IPS-11a (cell line): Measurements from ENCODE around the gene WDR35.
"Not testable (repeated sequence)": the region's sequence is repeated elsewhere in the genome, so short reads cannot be mapped to it uniquely, and the experiment has no call there.

Experiments used
- H3K4me3 ChIP-seq: one replicate; pipeline ENCODE4 v1.5.1; 2013; ENCODE audit warnings: low read depth, low read length, control low read depth

WDR35 gene

DNA sequence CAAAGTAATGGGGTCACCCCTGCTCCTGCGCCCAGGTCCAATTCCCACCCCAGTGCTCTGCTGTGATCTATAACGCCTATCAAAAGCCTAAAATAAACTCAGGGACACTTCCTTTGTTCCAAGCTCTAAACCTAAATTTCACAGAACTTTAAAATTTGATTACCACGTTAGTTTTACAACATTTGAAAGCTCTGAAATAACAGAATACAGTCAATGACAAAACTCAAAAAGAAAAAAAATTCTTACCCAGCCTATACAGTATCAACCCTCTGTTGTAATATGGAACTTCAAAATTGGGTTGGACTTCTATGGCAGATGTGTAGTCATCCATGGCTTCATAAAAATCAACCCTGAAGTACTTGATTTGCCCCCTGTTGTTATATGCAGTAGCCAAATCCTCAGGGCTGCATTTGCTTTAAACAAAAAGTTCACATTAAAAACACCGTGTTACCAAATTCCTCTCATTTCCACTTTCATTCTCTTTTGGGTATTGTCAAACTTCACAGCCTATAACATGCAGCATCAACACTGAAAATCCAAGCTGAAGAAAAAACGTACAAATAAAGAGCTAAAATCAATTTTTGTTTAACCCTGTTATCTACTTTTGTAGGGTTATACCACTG is 92.2 kb downstream of the WDR35 start:
- no peak overlapping the region for H3K4me3 ChIP-seq

DNA sequence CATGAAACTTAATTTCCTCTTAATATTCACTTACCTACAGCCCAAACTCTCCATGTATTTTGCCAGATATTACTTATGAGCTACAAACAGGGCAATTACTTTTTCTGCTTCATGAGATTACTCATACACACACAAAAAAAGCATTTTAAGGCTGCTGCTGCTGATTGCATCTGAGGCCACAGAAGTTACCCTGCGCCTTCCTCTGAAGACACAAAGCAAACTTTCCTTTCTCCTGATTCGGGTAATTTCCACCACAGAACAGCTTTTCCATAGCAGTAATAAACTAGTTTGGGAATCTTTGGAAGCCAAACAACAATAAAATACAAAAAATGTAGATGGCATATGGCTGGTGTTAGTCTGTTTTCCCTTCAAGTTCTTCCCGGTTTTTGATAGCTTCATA is 94.4 kb downstream of the WDR35 start:
- H3K4me3 ChIP-seq, result no peak overlapping the region

DNA sequence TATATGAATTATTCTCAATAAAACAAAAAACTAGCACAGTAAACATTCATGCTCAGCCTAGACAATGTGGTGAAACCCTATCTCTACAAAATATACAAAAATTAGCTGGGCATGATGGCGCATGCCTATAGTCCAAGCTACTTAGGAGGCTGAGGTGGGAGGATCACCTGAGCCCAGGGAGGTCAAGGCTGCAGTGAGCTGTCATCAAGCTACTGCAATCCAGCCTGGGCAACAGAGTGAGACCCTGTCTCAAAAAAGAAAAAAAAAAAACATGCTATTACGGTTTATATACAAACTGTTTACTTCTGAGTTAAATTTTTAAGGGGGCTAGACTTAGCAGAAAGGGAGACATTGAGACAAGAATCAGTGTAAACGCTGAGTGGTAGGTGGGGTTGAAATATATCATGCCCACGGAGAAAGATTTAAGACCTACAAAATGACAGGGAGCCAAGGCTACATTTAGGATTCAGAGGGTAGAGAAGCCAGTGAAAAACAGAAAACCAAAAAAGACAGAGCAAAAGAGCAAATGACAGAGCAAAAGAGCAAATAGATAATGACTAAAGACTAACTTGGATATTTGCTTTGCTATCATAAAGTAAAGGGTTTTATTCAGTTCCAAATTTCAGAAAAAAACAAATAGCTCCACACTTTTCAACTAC is 95.6 kb downstream of the WDR35 start:
- no peak overlapping the region for H3K4me3 ChIP-seq

DNA sequence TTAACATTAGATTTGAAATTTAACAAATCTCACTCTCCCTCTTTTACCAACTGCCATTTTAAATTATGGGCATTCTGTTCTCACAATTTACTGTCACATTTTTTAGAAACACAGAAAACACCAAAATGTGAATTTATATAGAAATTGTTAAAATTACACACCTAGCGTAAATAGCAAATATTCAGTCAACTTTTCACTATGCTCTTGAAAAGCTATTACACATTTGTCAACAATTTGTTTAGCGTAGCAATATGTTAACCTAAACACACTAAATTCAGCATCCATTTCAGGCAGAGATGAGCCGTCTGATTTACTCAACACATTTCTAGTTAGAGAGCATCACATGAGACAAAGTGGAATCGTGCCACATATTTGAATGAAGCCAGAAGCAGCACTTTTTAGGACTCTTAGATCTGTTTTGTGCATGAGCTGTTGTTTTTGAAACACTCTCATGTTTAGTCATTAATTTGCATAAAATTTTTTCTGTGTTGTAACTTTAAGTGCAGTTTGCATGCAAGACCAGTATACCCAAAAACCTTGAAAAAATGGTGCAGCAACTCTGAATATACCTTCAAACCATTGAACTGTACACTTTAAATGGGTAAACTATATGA is 96.3 kb downstream of the WDR35 start:
- H3K4me3 ChIP-seq, result no peak overlapping the region

DNA sequence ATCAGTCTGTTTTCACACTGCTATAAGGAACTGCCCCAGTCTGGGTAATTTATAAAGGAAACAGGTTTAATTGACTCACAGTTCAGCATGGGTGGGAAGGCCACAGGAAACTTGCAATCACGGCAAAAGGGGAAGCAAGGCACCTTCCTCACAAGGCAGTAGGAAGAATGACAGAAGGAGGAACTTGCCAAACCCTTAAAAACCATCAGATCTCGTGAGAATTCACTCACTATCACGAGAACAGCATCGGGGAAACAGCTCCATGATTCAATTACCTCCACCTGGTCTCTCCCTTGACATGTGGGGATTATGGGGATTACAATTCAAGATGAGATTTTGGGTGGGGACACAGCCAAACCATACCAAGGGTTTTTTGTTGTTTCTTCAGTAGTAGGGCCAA is 97.9 kb downstream of the WDR35 start:
- H3K4me3 ChIP-seq, result not testable (repeated sequence)

DNA sequence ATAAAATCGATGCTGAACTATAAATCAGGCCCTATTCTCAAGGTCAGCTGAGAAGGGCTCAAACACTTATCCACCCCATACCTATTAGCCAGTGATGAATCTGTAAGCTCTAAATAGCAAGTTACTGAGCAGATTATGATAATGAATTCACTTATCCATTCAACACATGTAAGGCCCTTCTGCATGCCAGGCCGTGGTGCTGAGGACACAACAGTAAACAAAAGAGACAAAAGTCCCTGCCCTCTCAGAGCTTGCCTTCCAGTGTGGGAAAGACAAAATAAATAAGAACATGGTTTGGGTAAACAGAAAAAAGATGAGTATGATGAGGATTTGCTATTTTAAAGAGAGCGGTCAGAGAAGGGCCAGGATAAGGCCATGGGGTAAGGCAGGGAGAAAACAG is 99.8 kb downstream of the WDR35 start:
- no peak overlapping the region for H3K4me3 ChIP-seq

DNA sequence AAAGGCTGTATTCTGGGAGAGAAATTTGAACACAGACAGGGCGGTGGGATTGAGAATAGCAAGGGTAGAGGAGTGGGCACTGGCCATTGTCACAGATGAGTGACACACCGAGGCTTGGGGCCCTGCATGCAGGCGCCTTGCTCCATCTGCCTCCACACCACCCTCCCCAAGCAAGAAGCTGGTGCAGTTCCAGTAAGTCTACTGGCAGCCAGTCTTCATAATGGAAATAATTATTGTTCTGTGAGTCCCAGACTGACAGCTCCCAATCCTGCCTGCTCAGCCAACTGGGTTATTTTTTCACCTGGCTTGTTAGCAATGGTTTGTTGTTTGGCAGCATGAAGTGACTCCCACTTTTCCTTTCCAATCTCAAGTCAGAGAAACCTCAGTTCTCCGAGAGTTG is 101.1 kb downstream of the WDR35 start:
- no peak overlapping the region for H3K4me3 ChIP-seq

DNA sequence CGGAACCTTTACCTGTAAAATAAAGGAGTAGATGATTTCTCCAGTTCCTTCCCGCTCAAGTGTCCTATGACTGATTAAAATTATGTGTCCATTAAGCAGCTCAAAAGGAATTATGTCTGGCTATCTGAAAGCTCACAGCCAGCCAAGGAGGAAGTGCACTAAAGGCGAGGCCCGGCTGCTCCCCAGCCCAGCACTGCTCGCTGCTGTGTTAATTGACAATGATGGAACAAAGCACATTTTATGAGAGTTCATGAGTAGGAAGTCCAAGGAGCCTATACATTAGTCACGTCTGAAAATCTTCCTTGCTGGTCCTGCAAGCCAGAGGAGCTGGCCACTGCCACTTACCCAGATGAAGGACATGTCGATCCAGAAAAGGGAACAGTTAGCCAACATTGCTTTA is 102.4 kb downstream of the WDR35 start:
- H3K4me3 ChIP-seq, result no peak overlapping the region

DNA sequence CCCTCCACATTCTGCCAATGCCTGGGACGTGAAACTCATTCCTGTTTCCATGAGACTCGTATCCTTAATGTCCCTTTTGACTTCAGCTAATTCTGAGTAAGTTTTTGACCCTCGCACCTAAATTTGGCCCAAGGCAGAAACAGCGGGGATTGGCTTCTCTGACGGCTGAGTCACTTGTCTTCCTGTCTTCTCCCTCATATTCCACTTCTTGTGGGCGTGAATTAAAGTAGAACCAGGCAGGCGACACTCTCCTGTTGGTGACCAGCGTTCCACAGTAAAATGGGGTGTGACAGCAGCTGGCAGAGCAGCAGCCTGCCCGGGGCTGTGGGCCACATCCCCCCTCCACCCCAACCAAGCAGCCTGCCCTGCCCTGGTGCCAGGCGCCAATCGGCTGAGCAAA is 103.6 kb downstream of the WDR35 start:
- H3K4me3 ChIP-seq, result no peak overlapping the region

DNA sequence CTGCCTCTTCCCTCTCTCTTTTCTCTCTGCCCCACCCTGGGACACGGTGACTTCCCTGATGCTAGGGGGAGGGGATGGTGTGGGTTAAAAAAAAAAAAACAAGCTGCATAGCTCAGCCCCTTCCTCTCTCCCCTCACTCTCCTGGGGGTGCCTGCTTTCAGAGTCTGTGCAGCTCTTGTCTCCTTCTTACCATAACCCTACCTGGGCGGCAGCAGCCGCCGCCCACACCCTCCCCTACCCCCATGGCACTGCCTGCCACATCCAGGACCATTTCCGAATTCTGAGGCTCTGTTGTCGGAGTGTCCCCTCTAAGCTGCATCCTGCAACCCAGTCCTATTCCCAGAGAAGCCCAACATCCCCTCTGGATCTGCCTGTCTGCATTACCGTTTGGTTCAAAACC is 104.1 kb downstream of the WDR35 start:
- H3K4me3 ChIP-seq, result no peak overlapping the region

DNA sequence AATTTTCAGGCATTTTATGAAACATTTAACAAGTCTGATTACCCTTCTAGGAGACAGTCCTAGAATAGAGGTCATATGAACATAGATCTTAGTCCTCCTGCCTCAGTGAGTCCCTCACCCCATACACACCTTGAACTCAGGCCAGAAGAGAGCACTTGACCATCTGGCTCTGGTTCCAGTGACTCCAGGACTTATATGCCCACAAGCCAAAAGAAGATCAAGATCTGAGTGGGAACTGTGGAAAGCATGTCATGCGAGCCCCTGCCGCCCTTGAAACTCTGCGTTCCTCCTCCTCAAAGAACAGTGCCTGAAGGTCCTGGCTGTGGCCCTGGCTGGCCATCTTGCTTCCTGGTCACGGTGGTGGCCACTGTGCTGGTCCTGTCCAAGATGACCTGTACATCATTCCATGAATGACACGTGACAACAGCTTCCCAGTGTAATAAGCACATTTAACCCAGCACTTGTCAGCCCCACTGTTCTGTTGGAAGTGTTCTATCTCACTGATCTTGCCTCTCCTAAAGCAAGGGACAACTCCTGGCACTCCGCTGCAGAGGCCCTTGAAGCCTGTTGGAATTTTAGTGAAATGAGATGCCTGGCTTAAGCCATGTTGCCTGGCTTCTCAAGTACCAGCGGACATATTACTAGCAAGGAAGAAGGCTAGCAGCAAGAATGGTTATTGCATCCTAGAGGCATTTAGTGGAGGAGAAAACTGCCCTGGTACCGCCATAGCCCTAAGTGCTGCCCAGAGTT is 105.8 kb downstream of the WDR35 start:
- H3K4me3 ChIP-seq, result no peak overlapping the region

DNA sequence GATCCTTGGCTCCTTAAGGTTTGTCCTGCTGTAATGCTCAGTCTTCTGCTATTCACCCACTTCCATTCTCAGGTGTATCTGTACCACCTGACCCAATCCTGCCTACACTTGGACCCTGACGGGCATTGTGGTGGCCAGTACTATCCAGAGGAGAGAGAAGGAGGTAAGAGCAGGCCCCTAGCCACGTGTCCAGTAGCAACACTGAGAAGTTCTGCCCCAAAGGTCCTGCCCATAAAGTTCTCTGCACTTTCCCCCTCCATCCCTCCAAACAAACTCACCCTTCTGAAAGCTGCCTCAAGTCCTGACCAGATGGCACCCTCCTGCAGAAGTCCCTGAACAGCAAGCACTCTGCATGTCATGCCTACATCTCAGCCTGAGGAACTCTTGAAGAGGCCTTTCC is 106.4 kb downstream of the WDR35 start:
- no peak overlapping the region for H3K4me3 ChIP-seq

DNA sequence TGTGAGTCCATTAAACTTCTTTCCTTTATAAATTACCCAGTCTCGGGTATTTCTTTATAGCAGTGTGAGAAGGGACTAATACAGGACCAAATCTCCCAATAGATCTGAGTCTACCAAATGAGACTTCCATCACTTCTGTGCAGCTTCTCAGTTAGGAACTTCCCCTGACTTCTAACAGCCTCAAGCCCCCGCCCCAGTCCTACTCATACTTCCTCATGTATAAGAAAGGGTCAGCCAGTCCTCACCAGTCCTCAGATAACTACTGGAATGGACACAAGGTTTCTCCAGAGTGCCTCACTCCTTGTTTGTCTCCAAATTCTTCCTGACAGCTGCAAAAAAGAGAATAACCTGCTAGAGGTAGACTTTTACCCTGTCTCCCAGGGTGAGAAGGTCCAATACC is 107.6 kb downstream of the WDR35 start:
- H3K4me3 ChIP-seq, result no peak overlapping the region

DNA sequence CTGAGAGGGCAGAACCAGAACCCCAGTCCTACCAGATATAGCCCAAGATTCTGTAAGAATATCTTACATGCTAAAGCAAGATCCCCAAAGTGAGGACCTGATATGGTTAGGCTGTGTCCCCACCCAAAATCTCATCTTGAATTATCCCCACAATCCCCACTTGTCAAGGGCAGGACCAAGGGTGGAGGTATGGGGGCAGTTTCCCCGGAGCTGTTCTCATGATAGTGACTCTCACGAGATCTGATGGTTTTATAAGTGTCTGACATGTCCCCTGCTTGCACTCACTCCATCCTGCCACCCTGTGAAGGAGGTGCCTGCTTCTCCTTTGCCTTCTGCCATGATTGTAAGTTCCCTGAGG is 108.0 kb downstream of the WDR35 start:
- H3K4me3 ChIP-seq, result no peak overlapping the region

DNA sequence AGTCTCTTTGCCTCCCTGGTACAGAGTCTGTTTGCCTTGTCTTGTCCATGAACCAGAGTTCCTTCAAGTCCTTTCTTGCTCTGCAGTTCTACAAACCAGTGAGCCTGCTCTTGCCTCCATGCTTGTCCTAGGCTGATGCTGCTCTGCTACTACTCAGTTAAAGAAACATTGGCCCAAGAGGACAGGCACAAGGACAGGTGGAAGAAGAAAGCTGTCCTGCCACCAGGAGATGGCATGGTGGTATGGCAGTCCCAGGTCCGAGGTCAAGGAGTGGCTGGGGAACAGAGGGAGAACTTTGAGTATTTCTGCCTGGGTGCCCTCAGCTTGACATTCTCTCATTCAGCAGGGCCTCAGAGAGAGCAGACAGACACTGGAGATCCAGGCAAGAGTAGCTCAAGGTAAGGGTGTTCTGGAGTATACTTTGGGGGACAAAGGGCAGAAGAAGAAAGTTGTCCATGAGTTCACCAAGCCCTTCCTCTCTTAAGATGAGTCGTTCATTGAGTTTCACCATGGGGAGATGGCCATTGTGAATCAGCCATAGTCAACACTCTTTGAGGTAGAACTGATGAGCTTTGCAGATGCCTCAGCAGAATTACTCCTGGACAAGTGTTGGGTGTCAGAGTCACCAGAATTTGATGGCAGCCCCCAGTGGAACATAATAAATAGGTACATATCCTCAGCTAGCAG is 108.5 kb downstream of the WDR35 start:
- no peak overlapping the region for H3K4me3 ChIP-seq

DNA sequence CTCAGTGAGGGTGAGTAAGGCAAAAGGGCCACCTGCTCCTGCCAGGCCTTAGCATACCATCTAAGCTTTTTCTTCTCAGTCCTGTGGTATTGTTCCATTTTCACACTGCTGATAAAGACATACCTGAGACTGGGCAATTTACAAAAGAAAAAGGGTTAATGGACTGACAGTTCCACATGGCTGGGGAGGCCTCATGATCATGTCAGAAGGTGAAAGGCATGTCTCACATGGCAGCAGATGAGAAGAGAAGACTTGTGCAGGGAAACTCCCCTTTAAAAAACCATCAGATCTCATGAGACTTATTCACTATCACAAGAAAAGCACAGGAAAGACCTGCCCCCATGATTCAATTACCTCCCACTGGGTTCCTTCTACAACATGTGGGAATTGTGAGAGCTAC is 109.7 kb downstream of the WDR35 start:
- H3K4me3 ChIP-seq, result not testable (repeated sequence)

DNA sequence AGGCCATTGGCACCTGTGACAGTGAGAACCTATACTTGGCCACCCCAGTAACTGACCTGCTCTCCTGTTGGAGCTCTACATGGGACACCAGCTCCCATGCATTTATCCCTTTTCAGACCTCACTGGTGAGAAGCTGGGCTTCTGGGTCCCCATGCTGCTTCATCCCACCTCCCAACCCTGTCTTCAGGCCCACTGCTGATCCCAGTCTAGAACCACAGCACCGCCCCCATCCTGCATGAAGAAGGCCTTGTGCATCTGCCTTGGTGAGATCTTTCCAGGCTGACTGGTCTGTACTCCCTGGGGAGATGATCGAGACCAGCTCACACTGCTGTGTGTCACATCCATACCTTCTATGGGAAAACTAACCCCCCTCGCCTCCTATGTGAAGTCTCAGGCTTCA is 110.8 kb downstream of the WDR35 start:
- no peak overlapping the region for H3K4me3 ChIP-seq

DNA sequence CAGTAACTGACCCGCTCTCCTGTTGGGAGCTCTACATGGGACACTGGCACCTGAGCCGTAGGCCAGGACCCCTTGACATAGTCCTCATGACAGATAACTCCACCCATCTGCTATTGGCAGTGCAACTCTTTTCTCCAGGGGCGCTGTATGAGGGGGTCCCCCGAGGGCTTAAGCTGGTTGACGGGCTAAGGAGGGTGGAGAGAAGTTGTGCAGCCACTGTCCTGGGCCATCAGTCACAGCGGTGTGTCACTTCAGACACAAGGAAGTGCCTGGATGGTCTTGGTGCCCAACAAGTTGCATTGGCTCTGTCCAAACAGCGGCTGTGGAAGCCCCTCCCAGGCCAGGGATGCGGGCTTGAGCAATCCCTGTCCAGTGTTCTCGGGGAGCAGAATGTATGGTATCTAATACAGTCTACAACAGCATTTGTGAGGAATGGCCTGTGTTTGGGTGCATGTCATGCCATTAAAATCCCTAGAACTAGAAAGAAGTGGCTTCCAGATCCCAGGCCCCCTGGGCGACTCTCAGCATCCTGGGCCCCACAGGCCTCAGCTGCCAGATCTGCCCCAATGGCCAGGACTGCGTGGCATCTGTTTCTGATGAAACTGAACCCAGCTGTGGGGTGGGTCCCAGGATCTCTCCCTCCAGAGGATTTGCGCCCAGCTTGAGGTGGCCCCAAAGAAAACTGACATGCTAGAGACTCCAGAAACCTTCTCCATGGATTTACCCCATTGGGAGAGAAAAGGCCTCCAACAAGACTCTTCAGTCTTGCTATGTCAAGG is 111.4 kb downstream of the WDR35 start:
- no peak overlapping the region for H3K4me3 ChIP-seq

DNA sequence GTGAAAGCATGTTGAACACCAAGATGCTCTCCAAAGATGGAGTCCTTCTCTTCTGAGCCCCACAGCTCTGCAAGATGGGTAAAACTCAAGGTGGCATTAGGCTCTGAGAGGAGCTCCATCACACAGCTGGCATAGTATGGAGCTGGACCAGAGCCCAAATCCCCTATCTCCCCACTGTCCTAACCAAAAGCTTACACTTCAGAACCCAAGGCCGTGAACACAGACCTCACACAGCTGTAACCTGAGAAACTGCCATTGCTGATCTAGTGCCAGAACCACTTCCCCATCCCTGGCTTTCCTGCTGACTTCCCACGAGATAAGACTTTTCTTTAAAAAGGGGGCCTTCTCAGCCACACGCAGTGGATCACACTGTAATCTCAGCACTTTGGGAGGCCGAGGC is 113.2 kb downstream of the WDR35 start:
- no peak overlapping the region for H3K4me3 ChIP-seq

DNA sequence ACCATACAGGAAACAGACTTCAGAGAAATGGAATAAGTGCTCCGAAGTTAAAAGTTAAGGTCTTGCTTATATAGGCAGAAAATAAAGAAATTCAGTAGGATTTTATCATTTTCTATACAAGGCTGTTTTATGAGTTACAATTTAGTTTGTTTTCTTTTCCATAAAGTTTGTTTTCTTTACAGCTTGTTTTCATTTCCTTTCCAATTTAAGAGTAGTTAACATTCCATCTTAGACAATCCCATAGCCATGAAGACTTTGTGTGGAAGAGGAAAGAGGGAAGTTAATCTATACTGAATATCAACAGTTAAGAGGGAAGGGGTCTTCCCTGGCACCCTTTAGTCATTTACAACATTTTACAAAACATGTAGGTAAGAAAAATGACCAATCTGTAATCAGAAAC is 114.6 kb downstream of the WDR35 start:
- no peak overlapping the region for H3K4me3 ChIP-seq

DNA sequence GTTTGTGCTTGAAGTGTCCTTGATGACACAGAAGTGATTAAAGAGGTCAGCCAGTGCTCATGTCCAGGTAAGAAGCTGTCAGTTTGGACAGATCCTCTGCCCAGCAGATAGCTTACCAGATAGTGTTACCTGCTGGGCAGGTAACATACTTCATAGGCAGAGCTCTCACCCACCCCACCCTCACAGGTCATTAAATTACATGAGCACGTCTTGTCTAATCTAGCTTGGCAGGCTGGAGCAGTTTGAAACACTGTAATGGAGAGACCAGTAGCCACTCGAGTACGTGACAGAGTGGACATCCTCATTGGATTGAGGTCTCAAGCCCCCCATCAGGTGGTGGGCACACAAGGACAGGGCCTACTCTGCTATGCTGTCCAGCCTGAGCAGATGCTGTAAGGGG is 115.2 kb downstream of the WDR35 start:
- H3K4me3 ChIP-seq, result no peak overlapping the region
